PC-9 (cell line): Measurements from ENCODE around the gene SLC7A14.

ENCODE experiments used
- EZH2 ChIP-seq: fragments of 200-600 bp; sonication (generic); IDR thresholded peaks from 2 replicates; pipeline ENCODE4 v1.8.0; 2017; ENCODE audit warnings: antibody characterized with exemption, low read depth
- TF ChIP-seq, protein P1 (sequence below): fragments of 200-600 bp; sonication (generic); conservative IDR thresholded peaks from 2 replicates; pipeline ENCODE4 v1.6.1; 2017; ENCODE audit warnings: mixed run types, antibody characterized with exemption, mild to moderate bottlenecking, moderate library complexity

GRCh38 chr3:170506556-170506955 lies 79.3 kb downstream of the SLC7A14 start:
- no peak for TF ChIP-seq EZH2
- TF ChIP-seq, protein P1, sequence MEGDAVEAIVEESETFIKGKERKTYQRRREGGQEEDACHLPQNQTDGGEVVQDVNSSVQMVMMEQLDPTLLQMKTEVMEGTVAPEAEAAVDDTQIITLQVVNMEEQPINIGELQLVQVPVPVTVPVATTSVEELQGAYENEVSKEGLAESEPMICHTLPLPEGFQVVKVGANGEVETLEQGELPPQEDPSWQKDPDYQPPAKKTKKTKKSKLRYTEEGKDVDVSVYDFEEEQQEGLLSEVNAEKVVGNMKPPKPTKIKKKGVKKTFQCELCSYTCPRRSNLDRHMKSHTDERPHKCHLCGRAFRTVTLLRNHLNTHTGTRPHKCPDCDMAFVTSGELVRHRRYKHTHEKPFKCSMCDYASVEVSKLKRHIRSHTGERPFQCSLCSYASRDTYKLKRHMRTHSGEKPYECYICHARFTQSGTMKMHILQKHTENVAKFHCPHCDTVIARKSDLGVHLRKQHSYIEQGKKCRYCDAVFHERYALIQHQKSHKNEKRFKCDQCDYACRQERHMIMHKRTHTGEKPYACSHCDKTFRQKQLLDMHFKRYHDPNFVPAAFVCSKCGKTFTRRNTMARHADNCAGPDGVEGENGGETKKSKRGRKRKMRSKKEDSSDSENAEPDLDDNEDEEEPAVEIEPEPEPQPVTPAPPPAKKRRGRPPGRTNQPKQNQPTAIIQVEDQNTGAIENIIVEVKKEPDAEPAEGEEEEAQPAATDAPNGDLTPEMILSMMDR = no peak
